Uterus (tissue), 2 donors: ENCODE measurements around the gene XRCC6.
A peak's percentile ranks its signal among the peaks of the same experiment; 100 is the strongest.

Source experiments
- POLR2A ChIP-seq, 2 donors: fragments of 450-650 bp; IDR thresholded peaks; one replicate each; pipeline ENCODE4 v1.6.1; 2016; ENCODE audit warnings: antibody characterized with exemption in 2 of 2, mild to moderate bottlenecking in 1 of 2, moderate library complexity in 1 of 2
- TF ChIP-seq, protein P1 (sequence below), 4 experiments: fragments of 200-600 bp in 2 of 4; fragments of 450-650 bp in 2 of 4; sonication (generic) in 2 of 4; IDR thresholded peaks; one replicate each; pipeline ENCODE4 v1.5.1; 2016 to 2019; ENCODE audit warnings: antibody characterized with exemption in 4 of 4, mild to moderate bottlenecking in 2 of 4, moderate library complexity in 1 of 4

DNA sequence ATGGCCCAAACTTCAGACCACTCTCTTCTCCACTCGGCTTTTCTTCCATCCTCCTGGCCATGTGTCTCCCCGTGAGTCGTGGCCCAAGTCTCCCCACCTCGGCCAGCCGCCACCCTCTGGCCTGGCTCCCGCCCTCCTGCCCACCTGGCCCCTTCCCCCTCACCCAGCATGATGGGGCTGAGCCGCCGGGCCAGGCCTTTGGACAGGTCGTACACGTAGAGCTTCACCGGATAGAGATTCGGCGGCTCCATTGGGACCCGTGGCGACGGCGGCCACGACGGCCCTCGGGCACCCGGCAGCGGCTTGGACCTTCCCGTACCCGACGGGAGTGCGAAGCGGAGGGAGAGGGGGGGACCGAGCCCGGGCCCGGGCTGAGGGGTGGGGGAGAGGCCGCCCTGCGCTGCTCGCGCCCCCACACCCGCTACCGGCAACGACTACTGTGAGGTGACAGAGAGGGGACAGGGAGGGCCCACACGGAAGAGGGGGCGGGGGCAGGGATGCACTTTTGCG, 451 bp upstream of the XRCC6 start, which contains the start of gene DESI1:
- TF ChIP-seq POLR2A (IDR thresholded peaks at IDR 0.05): peak in 1 of 2 donors; percentile 26
- TF ChIP-seq, protein P1, sequence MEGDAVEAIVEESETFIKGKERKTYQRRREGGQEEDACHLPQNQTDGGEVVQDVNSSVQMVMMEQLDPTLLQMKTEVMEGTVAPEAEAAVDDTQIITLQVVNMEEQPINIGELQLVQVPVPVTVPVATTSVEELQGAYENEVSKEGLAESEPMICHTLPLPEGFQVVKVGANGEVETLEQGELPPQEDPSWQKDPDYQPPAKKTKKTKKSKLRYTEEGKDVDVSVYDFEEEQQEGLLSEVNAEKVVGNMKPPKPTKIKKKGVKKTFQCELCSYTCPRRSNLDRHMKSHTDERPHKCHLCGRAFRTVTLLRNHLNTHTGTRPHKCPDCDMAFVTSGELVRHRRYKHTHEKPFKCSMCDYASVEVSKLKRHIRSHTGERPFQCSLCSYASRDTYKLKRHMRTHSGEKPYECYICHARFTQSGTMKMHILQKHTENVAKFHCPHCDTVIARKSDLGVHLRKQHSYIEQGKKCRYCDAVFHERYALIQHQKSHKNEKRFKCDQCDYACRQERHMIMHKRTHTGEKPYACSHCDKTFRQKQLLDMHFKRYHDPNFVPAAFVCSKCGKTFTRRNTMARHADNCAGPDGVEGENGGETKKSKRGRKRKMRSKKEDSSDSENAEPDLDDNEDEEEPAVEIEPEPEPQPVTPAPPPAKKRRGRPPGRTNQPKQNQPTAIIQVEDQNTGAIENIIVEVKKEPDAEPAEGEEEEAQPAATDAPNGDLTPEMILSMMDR (IDR thresholded peaks at IDR 0.05): no peak
